SK-N-SH (cell line): ENCODE data around the gene CNP. TPM values are rescaled to one million over a fixed set of nuclear protein-coding genes. Genes with fewer than 3 reads are reported as not detected.

ENCODE experiments used
- CTCF ChIA-PET: fragments of 300-600, 350-600 bp; formaldehyde crosslinking; extraction: SDS; loops from one replicate; lab custom pipeline; 2021; lab: Yijun Ruan, JAX
- POLR2A ChIA-PET: fragments of 350-600 bp; sonication (Branson Sonifier 250); formaldehyde crosslinking; extraction: SDS; loops from one replicate; lab custom pipeline; 2020; ENCODE audit warnings: antibody characterized with exemption, inconsistent platforms; lab: Yijun Ruan, JAX
- DNase-seq: peaks from one replicate; pipeline ENCODE4 v3.0.0; 2012
- H2AFZ ChIP-seq: fragments of 200-600 bp; sonication (generic); 2 replicates; pipeline ENCODE4 v1.8.1; 2016; ENCODE audit warnings: antibody characterized with exemption, mild to moderate bottlenecking, low read depth
- H3F3A ChIP-seq: fragments of 200-600 bp; sonication (generic); replicated peaks from 2 replicates; pipeline ENCODE3; 2016; ENCODE audit warnings: antibody characterized with exemption, mild to moderate bottlenecking; ENCODE audit not compliant: insufficient read depth
- H3K27ac ChIP-seq, 2 experiments: fragments of 200-500 bp in 1 of 2; fragments of 200-600 bp in 1 of 2; sonication (Bioruptor generic) in 1 of 2; sonication (generic), shearing (Covaris generic) in 1 of 2; 2 replicates each; pipeline versions ENCODE4 v1.5.1 to v1.6.1; 2014 to 2016; ENCODE audit warnings: low read depth in 2 of 2, inconsistent platforms in 1 of 2, low read length in 1 of 2, mild to moderate bottlenecking in 1 of 2, mixed read lengths in 1 of 2
- H3K27me3 ChIP-seq: fragments of 200-600 bp; sonication (generic), shearing (Covaris generic); 2 replicates; pipeline ENCODE4 v1.6.1; 2016; ENCODE audit warnings: mixed run types; ENCODE audit not compliant: insufficient read depth
- H3K36me3 ChIP-seq, 2 experiments: fragments of 200-500 bp in 1 of 2; fragments of 200-600 bp in 1 of 2; sonication (Bioruptor generic) in 1 of 2; sonication (generic) in 1 of 2; replicated peaks in 1 of 2; 2 replicates each; pipeline versions ENCODE3 to v1.5.1; 2014 to 2016; ENCODE audit warnings: low read length in 1 of 2, mild to moderate bottlenecking in 1 of 2; ENCODE audit not compliant: insufficient read depth in 2 of 2, control insufficient read depth in 1 of 2
- H3K4me1 ChIP-seq, 2 experiments: fragments of 200-500 bp in 1 of 2; fragments of 200-600 bp in 1 of 2; sonication (Bioruptor generic) in 1 of 2; sonication (generic), shearing (Covaris generic) in 1 of 2; 2 replicates each; pipeline versions ENCODE4 v1.5.1 to v1.6.1; 2014 to 2016; ENCODE audit warnings: low read depth in 1 of 2, low read length in 1 of 2, mixed run types in 1 of 2; ENCODE audit not compliant: insufficient read depth in 2 of 2, control insufficient read depth in 1 of 2
- H3K4me2 ChIP-seq: fragments of 200-600 bp; sonication (generic), shearing (Covaris generic); 2 replicates; pipeline ENCODE4 v1.6.1; 2017; ENCODE audit warnings: mixed run types
- H3K4me3 ChIP-seq, 2 experiments: fragments of 200-500 bp in 1 of 2; fragments of 200-600 bp in 1 of 2; sonication (Bioruptor generic) in 1 of 2; sonication (generic), shearing (Covaris generic) in 1 of 2; 2 replicates each; pipeline versions ENCODE4 v1.5.1 to v1.8.1; 2014 to 2016; ENCODE audit warnings: low read depth in 2 of 2, inconsistent platforms in 1 of 2, low read length in 1 of 2, mild to moderate bottlenecking in 1 of 2, mixed read lengths in 1 of 2, moderate library complexity in 1 of 2
- H3K79me2 ChIP-seq: fragments of 200-600 bp; sonication (generic); 2 replicates; pipeline ENCODE4 v1.8.1; 2017; ENCODE audit warnings: mild to moderate bottlenecking; ENCODE audit not compliant: insufficient read depth
- H3K9ac ChIP-seq: fragments of 200-600 bp; sonication (generic); 2 replicates; pipeline ENCODE4 v1.6.1; 2017; ENCODE audit warnings: mixed run types
- H3K9me2 ChIP-seq: fragments of 200-600 bp; sonication (generic); 2 replicates; pipeline ENCODE4 v1.6.1; 2017; ENCODE audit warnings: mixed run types
- H3K9me3 ChIP-seq: fragments of 200-600 bp; sonication (generic); 2 replicates; pipeline ENCODE4 v1.6.1; 2017; ENCODE audit warnings: mixed run types, mild to moderate bottlenecking, moderate library complexity
- H4K20me1 ChIP-seq: fragments of 200-600 bp; sonication (generic); 2 replicates; pipeline ENCODE4 v1.6.1; 2017; ENCODE audit warnings: mild to moderate bottlenecking, mixed run types; ENCODE audit not compliant: insufficient read depth
- CHD2 ChIP-seq: fragments of 150-350 bp; IDR thresholded peaks from 2 replicates; pipeline ENCODE4 v1.6.1; 2018; ENCODE audit warnings: low read length; ENCODE audit not compliant: partially characterized antibody
- ELF1 ChIP-seq: IDR thresholded peaks from 2 replicates; pipeline ENCODE4 v1.4.0; 2012
- EP300 ChIP-seq, 2 experiments: IDR thresholded peaks; 2 replicates each; pipeline versions ENCODE4 v1.4.0 to v1.6.1; 2012; ENCODE audit warnings: borderline replicate concordance in 1 of 2, low read depth in 1 of 2, low read length in 1 of 2
- FOXJ3 ChIP-seq: sonication (generic); formaldehyde crosslinking; IDR thresholded peaks from 2 replicates; pipeline ENCODE4 v1.5.1; 2020; ENCODE audit warnings: mild to moderate bottlenecking, missing genetic modification reagents
- FOXM1 ChIP-seq: IDR thresholded peaks from 2 replicates; pipeline ENCODE4 v1.4.0; 2012; ENCODE audit warnings: low read depth, mild to moderate bottlenecking
- GABPA ChIP-seq: IDR thresholded peaks from 2 replicates; pipeline ENCODE4 v1.4.0; 2012; ENCODE audit warnings: low read depth, mild to moderate bottlenecking
- IRF3 ChIP-seq: fragments of 150-350 bp; IDR thresholded peaks from 2 replicates; pipeline ENCODE4 v1.6.1; 2016; ENCODE audit warnings: mild to moderate bottlenecking, low read depth, low read length
- JUND ChIP-seq: IDR thresholded peaks from 2 replicates; pipeline ENCODE4 v1.4.0; 2012
- POLR2AphosphoS5 ChIP-seq: IDR thresholded peaks from 2 replicates; pipeline ENCODE4 v1.6.1; 2012; ENCODE audit warnings: low read depth, low read length
- RAD21 ChIP-seq: IDR thresholded peaks from 2 replicates; pipeline ENCODE4 v1.6.1; 2012; ENCODE audit warnings: mild to moderate bottlenecking, low read length
- RCOR1 ChIP-seq: fragments of 150-350 bp; IDR thresholded peaks from 2 replicates; pipeline ENCODE4 v1.6.1; 2017; ENCODE audit warnings: antibody characterized with exemption, low read length
- RFX5 ChIP-seq: IDR thresholded peaks from 2 replicates; pipeline ENCODE4 v1.6.1; 2012; ENCODE audit warnings: mild to moderate bottlenecking, improper control_type of control experiment, low read length
- RXRA ChIP-seq: IDR thresholded peaks from 2 replicates; pipeline ENCODE4 v1.4.0; 2012; ENCODE audit warnings: low read depth, mild to moderate bottlenecking, borderline replicate concordance
- SIN3A ChIP-seq: IDR thresholded peaks from 2 replicates; pipeline ENCODE4 v1.6.1; 2012; ENCODE audit warnings: low read depth, mild to moderate bottlenecking, low read length, moderate library complexity, borderline replicate concordance
- TCF12 ChIP-seq: IDR thresholded peaks from 2 replicates; pipeline ENCODE4 v1.4.0; 2012
- TEAD4 ChIP-seq: IDR thresholded peaks from 2 replicates; pipeline ENCODE4 v1.4.0; 2012; ENCODE audit warnings: mild to moderate bottlenecking, borderline replicate concordance; ENCODE audit not compliant: insufficient read depth
- USF1 ChIP-seq: IDR thresholded peaks from 2 replicates; pipeline ENCODE4 v1.4.0; 2012; ENCODE audit warnings: low read depth, borderline replicate concordance
- YY1 ChIP-seq: IDR thresholded peaks from 2 replicates; pipeline ENCODE4 v1.4.0; 2012; ENCODE audit warnings: low read depth, mild to moderate bottlenecking
- WGBS: methylation state at CpG from one replicate; pipeline ENCODE4 v1.1.6; 2017; ENCODE audit warnings: low lambda C conversion rate; 5-methylcytosine and 5-hydroxymethylcytosine counted together
- polyA plus RNA-seq, 3 experiments: library from polyadenylated mRNA; depleted of rRNA; stranded (reverse); fragments of >200 nt; gene quantifications; 2 replicates each; pipeline ENCODE4 v1.2.3, GENCODE V29; 2012
- TF ChIP-seq, protein P1 (sequence below): fragments of 150-350 bp; IDR thresholded peaks from 2 replicates; pipeline ENCODE4 v1.6.1; 2017; ENCODE audit warnings: antibody characterized with exemption, low read length, low read depth, borderline replicate concordance
- TF ChIP-seq, protein P2 (sequence below): IDR thresholded peaks from 2 replicates; pipeline ENCODE4; 2012

CNP gene
- polyA plus RNA-seq, 1 of the 3 experiments (the other 2 are of a cell fraction), result 54.8 TPM

- Histone ChIP-seq H3K27me3 (no peaks in the 10 kb centered on the region), H3K4me3 (no peak overlapping the region), H3K4me1 (peaks cover 0 to 11% of the 10 kb centered on the region in 2 experiments; a peak in 1 of 4 replicates), H2AFZ (no peak overlapping the region), H3K9me2 (no peaks in the 10 kb centered on the region), H4K20me1 (no peaks in the 10 kb centered on the region), H3K9ac (no peak overlapping the region), H3K36me3 (no peaks in the 10 kb centered on the region), H3K79me2 (no peaks in the 10 kb centered on the region), H3K9me3 (no peaks in the 10 kb centered on the region), H3F3A (peaks cover 4% of the 10 kb centered on the region), H3K27ac (no peak overlapping the region), H3K4me2 (no peak overlapping the region)
- TF ChIP-seq POLR2AphosphoS5 (no peak), JUND (no peak), EP300 (IDR thresholded peaks at IDR 0.05; ENCODE audit: borderline replicate concordance in 1 of 2, low read depth in 1 of 2, low read length in 1 of 2) (no peak), TCF12 (no peak), FOXM1 (no peak)
- TF ChIP-seq, protein P1, sequence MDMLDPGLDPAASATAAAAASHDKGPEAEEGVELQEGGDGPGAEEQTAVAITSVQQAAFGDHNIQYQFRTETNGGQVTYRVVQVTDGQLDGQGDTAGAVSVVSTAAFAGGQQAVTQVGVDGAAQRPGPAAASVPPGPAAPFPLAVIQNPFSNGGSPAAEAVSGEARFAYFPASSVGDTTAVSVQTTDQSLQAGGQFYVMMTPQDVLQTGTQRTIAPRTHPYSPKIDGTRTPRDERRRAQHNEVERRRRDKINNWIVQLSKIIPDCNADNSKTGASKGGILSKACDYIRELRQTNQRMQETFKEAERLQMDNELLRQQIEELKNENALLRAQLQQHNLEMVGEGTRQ, result no peak
- WGBS, result 93% methylated on average over 11 of the region's 11 CpGs
- CTCF ChIA-PET, result interaction anchor here (0.6 to 7.1 kb wide), 8 partner anchors 27 to 220 kb away, joined by 3 to 67 read pairs (median 3); partner anchors contain the start of genes DNAJC7, NKIRAS2 and ODAD4
- POLR2A ChIA-PET, result no interaction called here
- no peak for DNase-seq
Observed at GRCh38 chr17:41957031-41957868, 9.3 kb upstream of the CNP start.

DNA sequence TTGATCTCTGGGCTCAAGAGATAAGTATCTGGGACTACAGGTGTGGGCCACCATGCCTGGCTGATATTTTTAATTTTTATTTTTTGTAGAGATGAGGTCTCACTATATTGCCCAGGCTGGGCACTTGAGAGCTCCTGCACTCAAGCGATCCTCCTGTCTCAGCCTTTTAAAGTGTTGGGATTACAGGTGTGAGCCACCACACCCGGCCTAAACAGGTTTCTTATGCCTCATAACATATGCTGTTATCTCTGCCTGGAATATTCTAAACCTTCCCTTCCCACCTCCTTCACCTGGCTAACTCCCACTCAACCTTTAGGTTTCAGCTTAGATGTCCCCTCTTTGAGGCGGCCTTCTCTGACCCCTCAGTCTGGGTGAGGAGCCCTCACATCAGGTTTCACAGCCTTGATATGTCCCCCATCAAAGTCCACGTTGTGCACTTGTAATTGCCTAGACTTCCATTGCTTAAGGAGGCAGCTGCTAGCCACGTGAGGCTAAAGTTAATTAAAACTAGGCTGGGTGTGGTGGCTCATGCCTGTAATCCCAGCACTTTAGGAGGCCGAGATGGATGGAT lies 8.6 kb upstream of the CNP start:
- no peaks in the 10 kb centered on the region for H3K9me2 ChIP-seq
- TF ChIP-seq JUND (no peak), CHD2 (no peak), RAD21 (no peak), SIN3A (no peak), YY1 (no peak), FOXJ3 (CRISPR knock-in tag) (no peak), RXRA (no peak), POLR2AphosphoS5 (no peak), GABPA (no peak), TCF12 (no peak), EP300 (IDR thresholded peaks at IDR 0.05; ENCODE audit: borderline replicate concordance in 1 of 2, low read depth in 1 of 2, low read length in 1 of 2) (no peak), USF1 (no peak), ELF1 (no peak), RCOR1 (no peak), TEAD4 (no peak), RFX5 (no peak), IRF3 (no peak)
- TF ChIP-seq, protein P2, sequence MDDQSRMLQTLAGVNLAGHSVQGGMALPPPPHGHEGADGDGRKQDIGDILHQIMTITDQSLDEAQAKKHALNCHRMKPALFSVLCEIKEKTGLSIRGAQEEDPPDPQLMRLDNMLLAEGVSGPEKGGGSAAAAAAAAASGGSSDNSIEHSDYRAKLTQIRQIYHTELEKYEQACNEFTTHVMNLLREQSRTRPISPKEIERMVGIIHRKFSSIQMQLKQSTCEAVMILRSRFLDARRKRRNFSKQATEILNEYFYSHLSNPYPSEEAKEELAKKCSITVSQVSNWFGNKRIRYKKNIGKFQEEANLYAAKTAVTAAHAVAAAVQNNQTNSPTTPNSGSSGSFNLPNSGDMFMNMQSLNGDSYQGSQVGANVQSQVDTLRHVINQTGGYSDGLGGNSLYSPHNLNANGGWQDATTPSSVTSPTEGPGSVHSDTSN, result no peak
- H3K4me2 ChIP-seq, result no peak overlapping the region
- POLR2A ChIA-PET, result no interaction called here
- H3K79me2 ChIP-seq, result no peaks in the 10 kb centered on the region
- H3K4me3 ChIP-seq, result no peak overlapping the region
- H3K27me3 ChIP-seq, result no peaks in the 10 kb centered on the region
- H2AFZ ChIP-seq, result no peak overlapping the region
- no peaks in the 10 kb centered on the region for H4K20me1 ChIP-seq
- H3K36me3 ChIP-seq, result no peaks in the 10 kb centered on the region
- H3K9ac ChIP-seq, result no peak overlapping the region
- no peak for DNase-seq
- peaks cover 4% of the 10 kb centered on the region for H3F3A ChIP-seq
- no peak overlapping the region for H3K27ac ChIP-seq
- 90% methylated on average over 6 of the region's 6 CpGs for WGBS
- no peaks in the 10 kb centered on the region for H3K9me3 ChIP-seq
- H3K4me1 ChIP-seq, result peaks cover 0 to 11% of the 10 kb centered on the region in 2 experiments; a peak in 1 of 4 replicates
- CTCF ChIA-PET, result interaction anchor here (0.6 to 7.1 kb wide), 10 partner anchors 27 to 220 kb away, joined by 3 to 67 read pairs (median 3); partner anchors contain the start of genes DNAJC7, NKIRAS2 and ODAD4
